HG03108 (cell line): ENCODE data around the gene KRT8.

Experiments used
- ATAC-seq: cut with Tn5 transposase; IDR thresholded peaks from one replicate; pipeline ENCODE4 v1.9.1; 2021; ENCODE audit warnings: moderate library complexity; ENCODE audit not compliant: unreplicated experiment

Gene KRT8

GRCh38 chr12:52849511-52849910 lies 55.4 kb downstream of the KRT8 start:
- no peak for ATAC-seq

GRCh38 chr12:52848661-52849255 lies 56.1 kb downstream of the KRT8 start, which contains the start of gene KRT78:
Gene KRT78, minus strand, starts transcription at chr12:52848994. Its CDS starts 64 bp downstream, at chr12:52848930.
- ATAC-seq = no peak

GRCh38 chr12:52847335-52848102 lies 57.4 kb downstream of the KRT8 start:
- no peak for ATAC-seq
